Measurements from ENCODE around the gene HLA-DMB.
A peak's percentile ranks its signal among the peaks of the same experiment; 100 is the strongest.

Gene HLA-DMB

GRCh38 chr6:32974541-32975308 is 33.9 kb upstream of the HLA-DMB start:
- H3K36me3 Mint-ChIP-seq (ENCODE audit: low read depth) = peaks cover 97% of the 10 kb centered on the region

DNA sequence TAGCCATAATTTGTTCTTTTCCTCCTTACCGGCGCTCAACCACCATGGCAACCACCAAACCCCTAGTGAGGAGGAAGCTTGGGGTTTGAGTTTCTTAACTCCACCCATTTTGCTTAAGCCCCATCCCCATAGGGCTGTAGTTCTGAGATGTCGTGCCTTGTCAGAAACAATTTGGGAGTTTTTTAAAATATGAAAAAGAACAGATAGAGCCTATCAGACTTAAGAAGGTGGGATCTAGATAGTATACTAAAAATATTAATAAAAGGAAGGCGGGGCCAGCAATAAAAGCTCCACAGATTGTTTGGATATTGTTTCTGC is 33.1 kb upstream of the HLA-DMB start:
- H3K4me1 Mint-ChIP-seq (ENCODE audit: low read depth) = peaks cover 57% of the 10 kb centered on the region
- no peaks in the 10 kb centered on the region for H3K9me3 Mint-ChIP-seq
- peak overlapping the region; percentile 100 for H3K27ac Mint-ChIP-seq
- no peaks in the 10 kb centered on the region for H3K27me3 Mint-ChIP-seq
- peak overlapping the region; percentile 99 for H3K4me3 Mint-ChIP-seq
- peaks cover 94% of the 10 kb centered on the region for H3K36me3 Mint-ChIP-seq (ENCODE audit: low read depth)

More at GRCh38 chr6:32974541-32975308, 33.9 kb upstream of the HLA-DMB start:
- peak overlapping the region; percentile 100 for H3K27ac Mint-ChIP-seq
- H3K9me3 Mint-ChIP-seq = no peaks in the 10 kb centered on the region
- H3K4me1 Mint-ChIP-seq (ENCODE audit: low read depth) = peaks cover 63% of the 10 kb centered on the region
- H3K27me3 Mint-ChIP-seq = no peaks in the 10 kb centered on the region
- peak overlapping the region; percentile 99 for H3K4me3 Mint-ChIP-seq

DNA sequence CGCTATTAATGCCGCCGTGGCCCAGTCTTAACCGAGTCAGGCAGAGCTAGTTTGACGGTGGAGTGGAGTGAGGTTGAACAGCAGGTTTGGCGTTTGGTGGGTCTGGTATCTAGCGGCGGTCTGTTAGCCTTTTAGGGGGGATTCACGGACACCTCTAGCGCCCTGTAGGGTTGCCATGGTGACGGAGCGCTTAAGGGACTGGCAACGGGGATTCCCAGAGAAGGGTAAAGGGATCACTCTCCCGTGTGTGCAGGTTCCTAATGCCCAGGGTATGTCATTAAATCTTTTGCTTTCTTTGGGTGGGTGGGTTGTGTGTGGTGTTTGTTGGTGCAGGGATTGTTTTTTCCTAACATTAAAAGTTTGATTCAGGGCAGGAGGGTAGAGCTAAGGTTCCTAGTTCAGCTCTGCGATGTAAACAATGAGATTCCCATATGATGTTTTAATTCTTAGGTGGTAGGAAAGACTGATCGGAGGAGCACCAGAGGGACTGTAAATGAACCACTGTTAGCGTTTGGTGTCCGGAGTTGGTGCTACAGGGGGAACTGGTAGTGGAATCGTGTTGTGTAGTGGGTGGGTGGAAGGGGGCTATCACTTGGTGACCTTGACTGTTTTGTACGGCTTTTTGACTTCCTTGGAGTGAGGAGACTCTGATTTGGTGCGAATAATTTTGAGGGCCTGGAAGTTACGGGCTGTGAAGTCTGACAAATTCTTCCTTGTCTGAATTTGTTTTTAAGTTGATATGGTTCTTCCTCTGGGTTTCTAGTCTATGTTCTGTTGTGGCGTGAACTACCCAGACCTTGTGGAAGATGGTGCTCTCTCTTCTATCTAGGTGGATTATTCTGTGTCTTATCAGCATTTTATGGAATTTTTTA is 32.6 kb upstream of the HLA-DMB start:
- Mint-ChIP-seq H3K27me3 (no peaks in the 10 kb centered on the region), H3K4me3 (peak overlapping the region; percentile 99), H3K9me3 (no peaks in the 10 kb centered on the region), H3K27ac (peak overlapping the region; percentile 100), H3K4me1 (ENCODE audit: low read depth) (peaks cover 51% of the 10 kb centered on the region), H3K36me3 (ENCODE audit: low read depth) (peaks cover 88% of the 10 kb centered on the region)

DNA sequence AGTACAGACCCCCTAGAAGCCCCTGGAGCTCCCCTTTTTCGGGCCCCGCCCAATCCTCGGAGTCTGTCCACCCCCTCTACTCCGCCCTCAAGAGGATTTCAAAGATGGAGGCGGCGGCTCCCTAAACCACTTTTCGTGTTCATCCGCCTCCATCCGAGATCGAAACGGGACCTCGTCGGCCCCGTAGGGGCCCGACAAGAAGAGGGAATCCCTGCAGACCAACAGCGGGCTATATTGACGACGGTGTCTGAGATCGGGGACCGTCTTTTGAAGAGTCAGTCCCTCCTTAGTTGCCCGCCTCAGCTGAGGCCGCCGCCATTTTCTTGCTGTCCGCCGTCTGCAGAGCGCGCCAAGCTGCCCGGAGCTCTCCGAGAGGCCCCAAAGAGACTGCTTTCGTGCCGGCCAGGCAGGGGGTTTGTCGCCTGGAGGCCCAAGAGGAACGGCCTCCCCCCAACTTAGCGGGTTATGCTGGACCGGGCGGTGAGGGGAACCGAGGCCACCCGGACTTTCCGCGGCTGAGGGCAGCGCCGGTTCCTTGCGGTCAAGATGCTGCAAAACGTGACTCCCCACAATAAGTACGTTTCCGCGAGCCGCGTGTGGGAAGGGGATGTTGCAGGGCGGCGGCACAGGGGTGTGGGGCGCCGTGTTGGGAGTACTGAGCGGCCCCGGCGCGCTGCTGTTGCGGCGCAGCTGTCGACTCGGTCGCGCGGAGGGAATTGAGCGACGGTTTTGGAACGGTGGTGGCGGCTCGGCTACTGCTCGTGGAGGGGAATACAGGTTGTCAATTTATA is 31.7 kb upstream of the HLA-DMB start:
- peaks cover 46% of the 10 kb centered on the region for H3K4me1 Mint-ChIP-seq (ENCODE audit: low read depth)
- no peaks in the 10 kb centered on the region for H3K9me3 Mint-ChIP-seq
- peak overlapping the region; percentile 100 for H3K27ac Mint-ChIP-seq
- H3K4me3 Mint-ChIP-seq = peak overlapping the region; percentile 99
- H3K36me3 Mint-ChIP-seq (ENCODE audit: low read depth) = peaks cover 79% of the 10 kb centered on the region
- no peaks in the 10 kb centered on the region for H3K27me3 Mint-ChIP-seq

DNA sequence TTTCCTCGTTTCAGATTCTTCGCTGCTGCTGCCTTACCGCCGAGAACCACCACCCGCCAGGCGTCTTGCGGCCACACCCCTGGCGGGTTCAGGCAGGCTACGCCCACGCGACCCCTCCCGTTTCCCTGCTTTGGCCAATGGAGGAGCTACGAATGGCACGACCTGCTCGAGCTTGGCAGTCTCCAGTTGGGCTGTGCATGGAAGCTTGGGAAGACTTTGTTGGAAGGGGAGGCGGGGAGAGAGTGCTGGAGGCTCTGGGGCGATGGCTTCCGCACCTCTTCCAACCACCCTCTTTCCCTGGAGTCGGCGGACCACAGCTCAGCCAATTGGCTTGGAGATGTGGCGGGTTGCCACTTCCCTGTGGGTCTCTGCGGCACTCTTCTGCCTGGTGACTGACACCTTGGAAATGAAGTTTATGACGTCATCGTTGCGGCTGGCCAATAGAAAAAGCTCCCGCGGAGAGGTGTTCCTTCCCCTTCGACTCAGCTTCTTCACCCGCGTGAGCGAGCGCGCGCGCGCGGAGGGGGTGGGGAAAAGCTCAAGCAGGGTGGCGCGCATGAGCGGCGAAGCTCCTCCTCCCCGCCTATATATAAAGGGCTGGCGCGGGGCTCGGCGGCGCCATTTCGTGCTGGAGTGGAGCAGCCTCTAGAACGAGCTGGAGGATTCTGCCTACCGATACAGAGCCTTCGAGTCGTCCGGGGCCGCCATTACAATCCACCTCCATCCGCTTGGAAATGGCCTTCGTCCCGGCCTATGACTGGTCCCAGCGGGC is 30.9 kb upstream of the HLA-DMB start:
- Mint-ChIP-seq H3K4me3 (peak overlapping the region; percentile 99), H3K27me3 (no peaks in the 10 kb centered on the region), H3K4me1 (ENCODE audit: low read depth) (peaks cover 46% of the 10 kb centered on the region), H3K27ac (peak overlapping the region; percentile 100), H3K9me3 (no peaks in the 10 kb centered on the region), H3K36me3 (ENCODE audit: low read depth) (peaks cover 71% of the 10 kb centered on the region)

GRCh38 chr6:32971242-32971580 is 30.4 kb upstream of the HLA-DMB start:
- Mint-ChIP-seq H3K27me3 (no peaks in the 10 kb centered on the region), H3K4me3 (peak overlapping the region; percentile 99), H3K4me1 (ENCODE audit: low read depth) (peaks cover 44% of the 10 kb centered on the region), H3K9me3 (no peaks in the 10 kb centered on the region), H3K36me3 (ENCODE audit: low read depth) (peaks cover 66% of the 10 kb centered on the region), H3K27ac (peak overlapping the region; percentile 100)

DNA sequence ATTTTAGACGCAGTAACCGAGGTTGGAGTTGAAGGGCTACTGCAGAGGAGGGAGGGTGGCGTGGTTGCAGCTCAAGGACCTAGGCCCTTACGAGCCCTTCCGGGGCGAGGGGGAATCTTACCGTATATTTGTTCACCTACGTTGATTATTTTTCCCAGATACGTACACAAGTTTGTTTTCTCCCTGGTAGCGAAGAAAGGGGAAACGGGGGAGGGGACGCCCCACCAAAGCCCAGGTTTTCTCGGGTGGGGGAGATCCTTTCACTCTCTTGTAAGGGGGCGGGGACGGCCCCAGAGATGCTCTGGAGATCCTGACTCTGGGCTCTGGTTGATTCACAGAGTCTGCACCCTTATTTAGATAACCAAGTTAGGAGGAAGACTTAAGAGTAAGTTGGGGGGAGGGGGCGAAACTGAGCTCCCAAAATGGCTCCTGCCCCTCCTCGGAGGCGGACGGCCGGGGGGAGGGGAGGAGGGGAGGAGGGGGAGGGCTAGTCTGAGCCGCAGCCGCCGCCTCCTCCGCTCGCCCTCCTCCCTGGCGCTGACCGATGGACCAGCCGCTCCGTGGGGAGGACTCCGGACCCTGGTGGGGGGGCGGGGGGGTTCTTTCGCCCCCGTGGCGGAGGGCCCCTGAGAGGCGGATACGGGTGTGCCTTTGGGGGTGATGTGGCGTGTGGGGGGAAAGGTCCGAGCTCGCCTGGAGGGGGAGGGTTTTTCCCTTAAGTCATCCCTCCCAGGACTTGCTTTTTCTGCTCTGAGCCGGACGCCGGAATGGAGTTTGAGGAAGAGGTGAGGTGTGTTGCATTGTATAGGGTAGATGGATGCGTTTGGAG is 29.8 kb upstream of the HLA-DMB start:
- no peaks in the 10 kb centered on the region for H3K9me3 Mint-ChIP-seq
- peaks cover 44% of the 10 kb centered on the region for H3K4me1 Mint-ChIP-seq (ENCODE audit: low read depth)
- H3K27me3 Mint-ChIP-seq = no peaks in the 10 kb centered on the region
- H3K27ac Mint-ChIP-seq = peak overlapping the region; percentile 100
- H3K4me3 Mint-ChIP-seq = peak overlapping the region; percentile 99
- peaks cover 60% of the 10 kb centered on the region for H3K36me3 Mint-ChIP-seq (ENCODE audit: low read depth)

DNA sequence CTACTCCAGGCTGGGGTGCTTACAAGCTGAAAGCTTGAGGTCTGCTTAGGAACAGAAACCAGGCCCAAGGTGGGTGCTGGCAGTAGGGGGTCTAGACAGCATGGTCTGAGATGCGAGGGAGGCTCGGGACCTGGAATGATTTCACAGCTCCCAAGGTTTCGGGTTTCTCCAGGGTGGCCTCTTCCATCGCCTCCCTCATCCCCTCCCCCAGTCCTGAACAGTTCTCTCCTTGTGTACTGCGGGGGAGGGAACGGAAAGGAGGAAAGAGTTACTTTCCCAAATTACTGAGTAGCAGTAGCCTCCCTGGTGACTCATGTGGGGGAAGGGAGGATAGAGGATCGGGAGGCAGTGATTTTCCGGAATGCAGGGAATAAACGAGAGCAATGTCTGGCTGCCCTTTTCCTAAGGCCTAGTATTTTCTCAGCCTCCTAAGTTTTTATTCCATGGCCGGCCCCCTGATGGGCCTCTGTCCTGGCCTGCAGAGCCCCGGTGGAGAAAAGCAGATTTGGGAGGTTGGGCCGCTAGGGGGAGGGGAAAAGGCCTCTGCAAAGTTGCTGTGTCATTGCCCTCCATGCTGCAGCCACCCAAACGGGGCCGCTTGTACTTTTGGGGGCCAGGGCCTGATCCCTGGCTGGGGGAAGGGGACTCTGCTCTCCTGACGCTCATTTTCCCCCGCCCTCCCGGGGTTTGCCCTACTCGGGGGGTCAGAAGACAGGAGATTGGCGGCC is 29.0 kb upstream of the HLA-DMB start:
- Mint-ChIP-seq H3K4me3 (peak overlapping the region; percentile 95), H3K36me3 (ENCODE audit: low read depth) (peaks cover 56% of the 10 kb centered on the region), H3K27me3 (no peaks in the 10 kb centered on the region), H3K4me1 (ENCODE audit: low read depth) (peaks cover 44% of the 10 kb centered on the region), H3K9me3 (no peaks in the 10 kb centered on the region), H3K27ac (peak overlapping the region; percentile 99)

- Mint-ChIP-seq H3K27me3 (no peaks in the 10 kb centered on the region), H3K4me3 (peak overlapping the region; percentile 95), H3K27ac (peak overlapping the region; percentile 99), H3K4me1 (ENCODE audit: low read depth) (peaks cover 43% of the 10 kb centered on the region), H3K36me3 (ENCODE audit: low read depth) (peaks cover 49% of the 10 kb centered on the region), H3K9me3 (no peaks in the 10 kb centered on the region)
Measured at GRCh38 chr6:32968867-32969684, 28.2 kb upstream of the HLA-DMB start.

GRCh38 chr6:32968093-32968866 is 27.5 kb upstream of the HLA-DMB start, which contains the start of gene BRD2:
Gene BRD2 (plus strand): TSS chr6:32968594. CDS start chr6:32972899, 4,305 bp downstream.
- H3K4me3 Mint-ChIP-seq = peak within 1 kb of the TSS; percentile 95
- H3K4me1 Mint-ChIP-seq (ENCODE audit: low read depth) = peaks cover 47% of the 10 kb centered on the region
- H3K36me3 Mint-ChIP-seq (ENCODE audit: low read depth) = peaks cover 41% of the 10 kb centered on the region
- H3K27me3 Mint-ChIP-seq = no peaks in the 10 kb centered on the region
- peak within 1 kb of the TSS; percentile 99 for H3K27ac Mint-ChIP-seq
- no peaks in the 10 kb centered on the region for H3K9me3 Mint-ChIP-seq

- Mint-ChIP-seq H3K4me1 (ENCODE audit: low read depth) (peaks cover 51% of the 10 kb centered on the region), H3K27ac (peak overlapping the region; percentile 99), H3K36me3 (ENCODE audit: low read depth) (peaks cover 32% of the 10 kb centered on the region), H3K27me3 (no peaks in the 10 kb centered on the region), H3K9me3 (no peaks in the 10 kb centered on the region), H3K4me3 (peak overlapping the region; percentile 95)
Measured at GRCh38 chr6:32967151-32968091, 26.6 kb upstream of the HLA-DMB start.
